ENCODE data around the gene WWOX.

Gene WWOX

DNA sequence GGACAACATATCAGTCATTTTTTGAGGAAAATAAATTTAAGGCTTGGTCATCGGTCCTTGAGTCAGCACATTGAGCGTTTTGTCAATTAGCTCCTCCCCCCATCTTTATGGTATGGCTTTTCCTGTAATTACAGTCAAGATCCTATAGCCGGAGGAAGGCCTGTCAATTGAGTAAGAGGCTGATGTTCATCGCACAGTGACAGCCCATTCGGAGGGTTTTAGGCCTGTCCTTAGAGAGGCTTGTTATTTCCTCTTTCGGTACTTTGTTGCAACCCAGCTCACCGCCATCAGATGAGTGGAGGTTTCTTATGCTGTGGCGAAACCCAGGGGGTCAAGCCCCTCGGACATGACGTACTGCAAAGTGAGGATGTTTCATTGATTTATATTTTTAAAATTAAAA lies 395.2 kb downstream of the WWOX start:
- H3K4me3 ChIP-seq (ENCODE audit: low read depth, low read length) = no peak overlapping the region
- peak; percentile 69 for DNase-seq (ENCODE audit: low read depth)
- TF ChIP-seq, protein P1, sequence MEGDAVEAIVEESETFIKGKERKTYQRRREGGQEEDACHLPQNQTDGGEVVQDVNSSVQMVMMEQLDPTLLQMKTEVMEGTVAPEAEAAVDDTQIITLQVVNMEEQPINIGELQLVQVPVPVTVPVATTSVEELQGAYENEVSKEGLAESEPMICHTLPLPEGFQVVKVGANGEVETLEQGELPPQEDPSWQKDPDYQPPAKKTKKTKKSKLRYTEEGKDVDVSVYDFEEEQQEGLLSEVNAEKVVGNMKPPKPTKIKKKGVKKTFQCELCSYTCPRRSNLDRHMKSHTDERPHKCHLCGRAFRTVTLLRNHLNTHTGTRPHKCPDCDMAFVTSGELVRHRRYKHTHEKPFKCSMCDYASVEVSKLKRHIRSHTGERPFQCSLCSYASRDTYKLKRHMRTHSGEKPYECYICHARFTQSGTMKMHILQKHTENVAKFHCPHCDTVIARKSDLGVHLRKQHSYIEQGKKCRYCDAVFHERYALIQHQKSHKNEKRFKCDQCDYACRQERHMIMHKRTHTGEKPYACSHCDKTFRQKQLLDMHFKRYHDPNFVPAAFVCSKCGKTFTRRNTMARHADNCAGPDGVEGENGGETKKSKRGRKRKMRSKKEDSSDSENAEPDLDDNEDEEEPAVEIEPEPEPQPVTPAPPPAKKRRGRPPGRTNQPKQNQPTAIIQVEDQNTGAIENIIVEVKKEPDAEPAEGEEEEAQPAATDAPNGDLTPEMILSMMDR (IDR thresholded peaks at IDR 0.05; ENCODE audit: low read depth, low read length) = no peak
- TF ChIP-seq POLR2A (IDR thresholded peaks at IDR 0.05; ENCODE audit: extremely low read depth, insufficient read length) (no peak), MYC (IDR thresholded peaks at IDR 0.05; ENCODE audit: low read depth, low read length) (no peak)
- TF ChIP-seq, protein P2, sequence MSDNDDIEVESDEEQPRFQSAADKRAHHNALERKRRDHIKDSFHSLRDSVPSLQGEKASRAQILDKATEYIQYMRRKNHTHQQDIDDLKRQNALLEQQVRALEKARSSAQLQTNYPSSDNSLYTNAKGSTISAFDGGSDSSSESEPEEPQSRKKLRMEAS (IDR thresholded peaks at IDR 0.05; ENCODE audit: low read depth, low read length) = no peak

DNA sequence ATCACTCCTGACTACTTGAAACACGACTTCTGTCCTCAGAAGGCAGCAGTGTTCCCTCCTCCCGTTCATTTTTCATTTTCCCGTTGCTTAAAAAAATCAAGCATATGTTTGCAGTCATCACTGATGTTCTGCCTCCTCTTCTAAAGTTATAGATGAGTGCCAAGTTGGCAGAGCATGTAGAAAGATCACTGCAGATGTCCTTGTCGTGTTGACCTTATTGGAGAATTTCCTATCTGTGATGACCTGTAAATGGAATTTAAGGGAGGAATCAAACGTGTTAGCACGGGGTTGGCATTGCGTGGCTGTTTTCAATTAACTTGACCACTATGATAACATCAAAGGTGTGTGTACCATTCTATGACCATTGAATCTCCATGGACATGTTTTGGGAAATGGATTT lies 396.7 kb downstream of the WWOX start:
- no peak for DNase-seq (ENCODE audit: low read depth)
- H3K4me3 ChIP-seq (ENCODE audit: low read depth, low read length) = no peak overlapping the region

DNA sequence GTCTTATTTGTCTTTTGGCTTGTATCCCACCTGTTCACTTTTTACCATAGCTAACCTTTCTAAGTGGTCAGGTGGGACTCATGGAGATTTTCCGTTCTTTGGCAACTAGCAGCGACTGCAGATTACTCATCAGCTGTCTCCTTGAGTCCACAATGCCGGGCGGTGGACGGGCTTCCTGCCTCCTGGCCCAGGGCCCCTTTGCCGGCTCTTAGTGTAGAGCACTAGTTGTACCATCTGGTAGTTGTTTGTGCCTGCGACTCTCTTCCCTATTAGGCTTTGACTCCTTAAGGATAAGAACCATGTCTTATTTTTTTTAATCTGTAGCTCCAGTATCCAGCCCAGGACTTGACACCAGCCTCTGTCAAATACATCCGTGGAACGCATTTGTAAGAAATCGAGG lies 399.9 kb downstream of the WWOX start:
- H3K4me3 ChIP-seq (ENCODE audit: low read depth, low read length) = no peak overlapping the region
- TF ChIP-seq, protein P2 (IDR thresholded peaks at IDR 0.05; ENCODE audit: low read depth, low read length) = no peak
- TF ChIP-seq, protein P1 (IDR thresholded peaks at IDR 0.05; ENCODE audit: low read depth, low read length) = no peak
- TF ChIP-seq MYC (IDR thresholded peaks at IDR 0.05; ENCODE audit: low read depth, low read length) = no peak
- no peak for TF ChIP-seq POLR2A (IDR thresholded peaks at IDR 0.05; ENCODE audit: extremely low read depth, insufficient read length)
- no peak for DNase-seq (ENCODE audit: low read depth)

More for the DNA sequence above, 396.7 kb downstream of the WWOX start:
- TF ChIP-seq, protein P2 (IDR thresholded peaks at IDR 0.05; ENCODE audit: low read depth, low read length) = no peak
- TF ChIP-seq, protein P1 (IDR thresholded peaks at IDR 0.05; ENCODE audit: low read depth, low read length) = no peak
- TF ChIP-seq MYC (IDR thresholded peaks at IDR 0.05; ENCODE audit: low read depth, low read length) (no peak), POLR2A (IDR thresholded peaks at IDR 0.05; ENCODE audit: extremely low read depth, insufficient read length) (no peak)

DNA sequence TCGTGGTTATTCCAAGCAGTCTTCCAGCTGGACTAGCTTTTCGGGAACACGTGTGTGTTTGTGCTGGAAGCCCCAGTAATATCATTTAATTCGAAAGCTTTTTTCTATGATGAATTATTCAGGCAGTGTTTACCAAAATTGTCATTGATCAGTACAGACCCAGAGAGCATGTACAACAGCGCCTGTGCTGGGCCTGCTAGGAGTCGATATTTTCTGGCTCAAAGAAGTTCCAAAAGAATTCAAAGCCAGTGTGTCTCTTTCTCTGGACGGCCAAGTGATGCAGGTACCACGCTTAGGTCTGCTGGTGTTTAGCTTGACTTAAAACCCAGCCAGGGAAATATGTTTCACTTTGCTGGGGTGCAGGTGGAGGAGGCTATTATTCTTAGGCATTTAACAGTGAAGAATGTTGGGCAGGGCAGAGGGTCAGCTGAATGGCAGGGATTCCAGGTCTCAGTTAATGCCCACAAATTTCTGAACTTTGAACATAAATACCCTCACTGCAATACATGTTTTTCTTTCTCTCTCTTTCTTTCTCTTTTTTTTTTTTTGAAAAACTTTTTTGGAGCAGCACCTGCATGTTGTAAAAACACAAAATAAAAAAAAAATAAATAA lies 401.3 kb downstream of the WWOX start:
- no peak for DNase-seq (ENCODE audit: low read depth)
- no peak overlapping the region for H3K4me3 ChIP-seq (ENCODE audit: low read depth, low read length)
- TF ChIP-seq, protein P2 (IDR thresholded peaks at IDR 0.05; ENCODE audit: low read depth, low read length) = no peak
- TF ChIP-seq, protein P1 (IDR thresholded peaks at IDR 0.05; ENCODE audit: low read depth, low read length) = no peak
- no peak for TF ChIP-seq POLR2A (IDR thresholded peaks at IDR 0.05; ENCODE audit: extremely low read depth, insufficient read length)
- no peak for TF ChIP-seq MYC (IDR thresholded peaks at IDR 0.05; ENCODE audit: low read depth, low read length)

DNA sequence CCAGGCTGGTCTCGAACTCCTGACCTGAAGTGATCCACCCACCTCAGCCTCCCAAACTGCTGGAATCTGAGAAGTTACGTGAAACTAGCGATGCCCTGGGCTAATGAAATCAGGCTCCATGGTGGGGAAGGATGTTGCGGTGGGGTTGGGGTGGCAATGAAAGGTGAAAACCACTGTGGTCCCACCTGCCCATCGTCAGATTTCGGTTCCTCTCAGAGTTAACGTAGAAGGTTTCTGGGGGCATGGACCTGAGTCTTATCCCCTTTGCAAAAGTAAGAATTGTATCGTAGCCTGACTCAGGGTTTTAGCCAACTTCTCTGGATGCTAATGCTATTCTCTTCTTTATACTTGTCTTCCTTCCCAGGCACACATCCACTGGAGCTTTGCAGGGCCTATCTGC lies 402.3 kb downstream of the WWOX start:
- DNase-seq (ENCODE audit: low read depth) = no peak
- H3K4me3 ChIP-seq (ENCODE audit: low read depth, low read length) = no peak overlapping the region
- TF ChIP-seq POLR2A (IDR thresholded peaks at IDR 0.05; ENCODE audit: extremely low read depth, insufficient read length) (no peak), MYC (IDR thresholded peaks at IDR 0.05; ENCODE audit: low read depth, low read length) (no peak)
- TF ChIP-seq, protein P1 (IDR thresholded peaks at IDR 0.05; ENCODE audit: low read depth, low read length) = no peak
- TF ChIP-seq, protein P2 (IDR thresholded peaks at IDR 0.05; ENCODE audit: low read depth, low read length) = no peak

All from NB4 (cell line).